COLO668 (cell line): ENCODE data around the gene PADI1.
"Not testable (repeated sequence)": the region's sequence is repeated elsewhere in the genome, so short reads cannot be mapped to it uniquely, and the experiment has no call there.

ENCODE experiments used
- DNase-seq: peaks from one replicate; lab custom pipeline; 2025; ENCODE audit not compliant: unreplicated experiment; lab: John Stamatoyannopoulos, UW

PADI1 gene

GRCh38 chr1:17239420-17239819 is 34.5 kb downstream of the PADI1 start:
- DNase-seq, result peak; percentile 56

GRCh38 chr1:17241011-17241779 is 36.3 kb downstream of the PADI1 start:
- not testable (repeated sequence) for DNase-seq

DNA sequence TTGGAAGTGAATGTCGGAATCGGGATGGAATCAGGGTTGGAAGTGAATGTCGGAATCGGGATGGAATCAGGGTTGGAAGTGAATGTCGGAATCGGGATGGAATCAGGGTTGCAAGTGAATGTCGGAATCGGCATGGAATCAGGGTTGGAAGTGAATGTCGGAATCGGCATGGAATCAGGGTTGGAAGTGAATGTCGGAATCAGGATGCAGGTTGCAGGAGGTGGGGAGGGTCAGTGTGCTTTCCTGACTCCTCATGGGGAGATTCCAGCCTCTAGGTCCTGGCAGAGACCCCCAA is 36.8 kb downstream of the PADI1 start:
- DNase-seq, result not testable (repeated sequence)

DNA sequence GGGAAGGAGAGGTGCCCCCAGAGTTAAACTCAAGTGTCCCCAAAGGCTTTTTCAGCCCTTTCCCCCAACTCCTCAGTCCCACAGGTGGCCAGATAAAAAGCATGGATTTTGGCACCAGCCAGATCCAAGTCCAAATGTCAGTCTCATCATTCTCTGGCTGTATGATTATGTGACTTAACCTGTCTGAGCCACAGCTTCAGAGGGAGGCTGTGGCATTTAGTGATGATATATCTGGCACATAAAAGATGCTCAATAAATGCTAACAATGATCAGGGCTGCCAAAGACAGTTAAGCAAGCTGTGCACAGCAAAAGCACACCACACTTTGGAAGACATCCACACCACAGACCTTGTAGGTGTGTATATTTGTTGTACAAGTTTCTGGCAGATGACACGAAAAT is 38.3 kb downstream of the PADI1 start:
- no peak for DNase-seq

GRCh38 chr1:17244821-17245740 is 40.2 kb downstream of the PADI1 start:
- DNase-seq, result peak; percentile 39

GRCh38 chr1:17245816-17246325 is 40.9 kb downstream of the PADI1 start:
- no peak for DNase-seq

DNA sequence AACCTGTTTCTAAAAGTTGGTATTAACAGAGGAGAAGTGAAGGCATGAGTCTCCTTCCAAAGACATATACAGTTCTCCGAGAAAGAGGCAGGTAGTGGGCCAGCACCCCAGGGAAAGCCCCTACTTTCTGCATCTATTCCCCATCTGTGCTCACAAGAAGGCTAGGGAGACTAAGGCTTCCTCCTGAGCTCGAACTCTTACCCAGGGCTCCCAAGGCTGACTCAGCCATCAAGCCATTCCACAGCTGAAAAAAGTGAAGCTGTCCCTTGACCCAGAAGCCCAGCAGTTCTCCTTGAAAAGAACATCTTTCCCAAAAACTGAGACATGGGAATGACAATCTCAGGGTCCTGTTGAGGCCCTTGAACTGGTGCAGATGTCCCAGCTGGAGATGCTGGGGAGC is 42.0 kb downstream of the PADI1 start:
- no peak for DNase-seq

- no peak for DNase-seq
These were observed 43.9 kb downstream of the PADI1 start, which contains the start of gene PADI3 for GRCh38 chr1:17248781-17249180. Gene PADI3 (plus strand): TSS chr1:17249098. CDS start chr1:17249138, 40 bp downstream.

DNA sequence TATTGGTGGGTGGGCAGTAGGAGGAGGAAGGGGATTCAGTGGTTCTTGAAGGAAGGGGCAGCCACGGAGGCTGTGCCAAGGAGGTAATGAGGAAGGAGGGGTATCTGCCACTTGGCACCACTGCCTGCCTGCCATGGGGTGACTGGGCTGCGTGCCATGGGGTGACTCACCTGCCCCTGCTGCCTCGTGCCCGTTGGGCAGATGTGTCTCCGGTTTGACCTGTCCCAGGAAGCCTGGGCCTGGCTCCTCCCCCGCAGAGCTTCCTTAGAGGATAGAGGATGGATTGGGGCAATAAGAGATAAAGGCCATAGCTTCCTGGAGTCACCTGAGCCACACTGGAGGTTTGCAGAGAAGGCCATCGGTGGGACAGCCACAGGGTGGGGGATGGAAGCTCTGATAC is 45.7 kb downstream of the PADI1 start:
- peak; percentile 42 for DNase-seq

DNA sequence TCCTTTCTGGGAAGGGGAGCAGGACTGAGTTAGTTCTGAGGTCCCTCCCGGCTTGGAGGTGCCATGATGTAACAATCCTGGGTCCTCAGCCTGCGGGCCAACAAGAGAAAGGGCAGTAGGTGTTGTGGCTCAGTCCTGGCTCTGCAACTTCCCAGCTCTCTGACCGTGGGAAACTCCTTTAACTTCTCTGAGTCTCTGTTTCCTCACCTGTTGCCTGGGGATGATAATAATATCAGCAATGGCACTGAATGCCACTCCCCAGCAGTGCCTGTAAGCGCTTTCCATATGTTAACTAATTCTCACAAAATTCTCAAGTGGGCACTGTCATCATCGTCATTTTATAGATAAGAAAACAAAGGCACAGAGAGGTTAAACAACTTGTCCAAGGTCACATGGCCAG is 46.3 kb downstream of the PADI1 start:
- no peak for DNase-seq

GRCh38 chr1:17251701-17252376 is 46.9 kb downstream of the PADI1 start:
- no peak for DNase-seq

DNA sequence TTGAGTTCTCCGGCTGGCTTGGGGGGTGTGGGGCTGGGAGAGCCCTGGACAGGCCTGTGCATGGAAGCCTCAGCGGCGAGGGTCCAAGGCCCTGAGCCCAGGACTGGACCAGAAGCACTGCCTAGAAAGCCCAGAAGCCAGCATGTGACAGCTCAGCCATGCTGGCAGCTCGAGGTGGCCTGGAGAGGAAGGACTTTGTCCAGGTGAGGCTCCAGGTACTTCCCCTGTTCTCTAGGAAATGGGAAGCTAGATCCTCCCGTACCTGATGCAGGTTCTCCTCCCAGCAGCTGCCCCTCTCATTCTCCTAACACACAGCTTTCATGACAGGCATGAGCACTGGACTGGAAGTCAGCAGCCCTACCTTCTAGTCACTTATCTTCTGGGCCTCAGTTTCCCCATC is 50.4 kb downstream of the PADI1 start:
- no peak for DNase-seq

DNA sequence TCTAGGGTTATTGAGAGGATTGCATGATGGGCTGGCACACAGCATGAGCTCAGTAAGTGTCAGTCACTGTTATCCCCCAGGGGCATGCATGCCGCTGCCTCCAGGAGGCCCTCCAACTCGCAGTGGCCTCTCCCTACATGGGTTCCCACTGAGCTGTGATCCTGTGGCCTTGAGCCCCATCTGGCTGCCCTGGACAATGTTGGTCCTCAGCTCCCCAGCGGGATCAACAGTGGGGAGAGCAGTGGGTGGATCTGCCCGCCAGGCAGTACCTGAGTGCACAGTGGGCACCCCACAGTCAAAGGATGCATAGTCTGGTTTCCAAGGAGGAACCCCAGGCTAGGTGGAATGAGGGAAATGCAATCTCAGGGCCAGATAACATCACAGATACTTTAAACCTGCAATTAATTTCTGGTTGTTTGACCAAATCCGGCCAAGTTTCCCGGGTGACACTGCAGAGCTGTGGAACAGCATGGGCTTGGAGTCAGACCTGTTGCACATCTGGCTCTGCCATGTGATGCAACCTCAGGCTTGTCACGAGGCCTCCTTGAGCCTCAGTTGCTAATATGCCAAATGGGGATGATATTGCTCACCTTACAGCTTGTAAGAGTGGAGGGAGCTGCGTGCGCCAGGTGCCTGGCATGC is 53.3 kb downstream of the PADI1 start:
- DNase-seq, result no peak

- DNase-seq, result no peak
These were observed 53.8 kb downstream of the PADI1 start for GRCh38 chr1:17258758-17259130.

DNA sequence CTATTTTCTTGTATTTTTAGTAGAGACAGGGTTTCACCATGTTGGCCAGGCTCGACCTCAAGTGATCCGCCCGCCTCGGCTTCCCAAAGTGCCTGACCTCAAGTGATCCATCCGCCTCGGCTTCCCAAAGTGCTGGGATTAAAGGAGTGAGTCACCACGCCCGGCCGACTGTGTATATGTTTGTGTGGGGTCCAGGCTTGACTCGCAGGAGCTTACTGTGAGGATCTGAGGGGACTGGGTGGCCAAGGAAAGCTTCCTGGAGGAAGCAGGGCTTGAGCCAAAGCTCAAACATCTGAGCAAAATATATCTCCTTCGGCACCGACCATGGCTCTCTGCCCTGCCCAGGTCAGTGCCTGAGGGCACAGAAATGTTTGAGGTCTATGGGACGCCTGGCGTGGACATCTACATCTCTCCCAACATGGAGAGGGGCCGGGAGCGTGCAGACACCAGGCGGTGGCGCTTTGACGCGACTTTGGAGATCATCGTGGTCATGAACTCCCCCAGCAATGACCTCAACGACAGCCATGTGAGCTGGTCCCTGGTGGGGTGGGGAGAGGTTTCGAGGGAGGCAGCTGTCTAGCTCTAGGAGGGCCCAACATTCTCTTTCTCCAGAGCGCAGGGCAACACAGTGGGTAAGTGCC is 54.4 kb downstream of the PADI1 start:
- no peak for DNase-seq

DNA sequence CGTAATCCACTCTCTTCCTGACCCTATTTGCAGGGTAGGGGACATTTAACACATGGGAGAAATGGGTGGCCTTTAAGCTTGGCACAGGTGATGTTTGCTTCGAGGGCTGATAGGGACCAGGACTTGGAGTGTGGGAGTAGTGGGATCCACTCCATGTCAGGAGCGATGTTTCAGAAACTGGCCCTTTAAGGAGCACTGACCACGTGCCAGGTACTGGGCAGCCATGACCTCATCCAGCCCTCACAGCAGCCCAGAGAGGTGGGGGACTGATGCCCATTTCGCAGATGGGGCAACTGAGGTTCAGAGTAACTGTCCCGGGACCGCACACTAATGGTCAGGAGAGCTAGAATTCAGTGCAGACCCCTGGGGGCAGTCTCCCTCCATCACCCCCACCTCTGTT is 55.3 kb downstream of the PADI1 start:
- no peak for DNase-seq

DNA sequence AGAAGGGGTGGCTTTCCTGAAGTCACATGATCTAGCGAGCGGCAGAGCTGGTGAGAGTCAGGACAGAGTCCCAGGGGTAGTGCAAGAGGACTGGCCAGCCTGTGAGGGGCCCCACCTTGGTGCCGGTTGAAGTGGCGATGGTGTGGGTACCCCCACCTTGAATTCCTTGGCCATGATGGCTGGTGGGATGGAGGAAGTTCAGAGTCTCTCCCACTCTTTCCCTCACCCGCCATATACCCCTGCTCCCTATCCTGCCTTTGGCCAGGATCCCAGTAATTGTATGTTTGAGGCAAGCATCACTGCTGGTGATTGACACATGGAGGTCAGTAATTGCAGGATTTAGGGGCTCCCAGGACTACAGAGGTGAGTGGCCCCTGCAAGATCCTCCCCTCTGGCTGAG is 55.8 kb downstream of the PADI1 start:
- DNase-seq, result no peak

GRCh38 chr1:17263936-17264335 is 59.0 kb downstream of the PADI1 start:
- no peak for DNase-seq

DNA sequence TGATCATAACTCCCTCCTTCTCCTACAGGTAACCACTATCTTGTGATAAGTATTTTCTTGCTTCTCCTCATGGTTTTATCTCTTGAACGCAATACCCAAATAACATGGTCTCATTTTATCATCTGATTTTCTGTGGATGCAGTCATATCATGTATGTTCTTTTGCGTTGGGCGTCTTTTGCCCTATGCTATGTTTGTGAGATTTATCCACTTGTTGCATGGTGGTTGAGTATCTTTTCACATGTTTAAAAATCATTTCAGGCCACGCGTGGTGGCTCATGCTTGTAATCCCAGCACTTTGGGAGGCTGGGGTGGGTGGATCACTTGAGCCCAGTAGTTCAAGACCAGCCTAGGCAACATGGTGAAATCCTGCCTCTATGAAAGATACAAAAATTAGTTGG is 59.5 kb downstream of the PADI1 start:
- DNase-seq, result no peak

- DNase-seq, result no peak
These were observed 60.2 kb downstream of the PADI1 start for GRCh38 chr1:17265162-17265561.

- no peak for DNase-seq
These were observed 61.0 kb downstream of the PADI1 start for GRCh38 chr1:17265950-17266349.
